ENCODE data around the gene SPATS2. TPM values are rescaled to one million over a fixed set of nuclear protein-coding genes. Genes with fewer than 3 reads are reported as not detected.
"Not testable (repeated sequence)": the region's sequence is repeated elsewhere in the genome, so short reads cannot be mapped to it uniquely, and the experiment has no call there.

Gene SPATS2
- total RNA-seq, 1 donor from 2014 or later: 69.0 TPM

DNA sequence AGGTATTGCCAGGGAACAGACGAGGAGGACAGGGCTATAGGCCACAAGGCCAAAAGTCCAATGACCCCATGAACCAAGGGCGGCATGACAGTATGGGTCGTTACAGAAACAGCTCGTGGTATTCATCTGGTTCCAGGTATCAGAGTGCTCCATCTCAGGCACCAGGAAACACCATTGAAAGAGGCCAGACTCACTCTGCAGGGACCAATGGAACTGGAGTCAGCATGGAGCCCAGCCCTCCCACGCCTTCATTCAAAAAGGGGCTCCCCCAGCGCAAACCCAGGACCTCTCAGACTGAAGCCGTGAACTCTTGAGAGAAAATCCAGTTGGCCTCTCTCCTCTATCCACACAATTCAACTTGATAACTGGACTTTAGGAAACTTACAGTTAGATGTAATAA lies 158.7 kb downstream of the SPATS2 start:
- H3K4me1 Mint-ChIP-seq: no peaks in the 10 kb centered on the region
- no peaks in the 10 kb centered on the region for H3K9me3 Mint-ChIP-seq
- no peak overlapping the region for H3K27ac Mint-ChIP-seq
- no peak overlapping the region for H3K4me3 Mint-ChIP-seq
- H3K36me3 Mint-ChIP-seq: peaks cover 50% of the 10 kb centered on the region
- TF ChIP-seq, protein P1, sequence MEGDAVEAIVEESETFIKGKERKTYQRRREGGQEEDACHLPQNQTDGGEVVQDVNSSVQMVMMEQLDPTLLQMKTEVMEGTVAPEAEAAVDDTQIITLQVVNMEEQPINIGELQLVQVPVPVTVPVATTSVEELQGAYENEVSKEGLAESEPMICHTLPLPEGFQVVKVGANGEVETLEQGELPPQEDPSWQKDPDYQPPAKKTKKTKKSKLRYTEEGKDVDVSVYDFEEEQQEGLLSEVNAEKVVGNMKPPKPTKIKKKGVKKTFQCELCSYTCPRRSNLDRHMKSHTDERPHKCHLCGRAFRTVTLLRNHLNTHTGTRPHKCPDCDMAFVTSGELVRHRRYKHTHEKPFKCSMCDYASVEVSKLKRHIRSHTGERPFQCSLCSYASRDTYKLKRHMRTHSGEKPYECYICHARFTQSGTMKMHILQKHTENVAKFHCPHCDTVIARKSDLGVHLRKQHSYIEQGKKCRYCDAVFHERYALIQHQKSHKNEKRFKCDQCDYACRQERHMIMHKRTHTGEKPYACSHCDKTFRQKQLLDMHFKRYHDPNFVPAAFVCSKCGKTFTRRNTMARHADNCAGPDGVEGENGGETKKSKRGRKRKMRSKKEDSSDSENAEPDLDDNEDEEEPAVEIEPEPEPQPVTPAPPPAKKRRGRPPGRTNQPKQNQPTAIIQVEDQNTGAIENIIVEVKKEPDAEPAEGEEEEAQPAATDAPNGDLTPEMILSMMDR (IDR thresholded peaks at IDR 0.05; ENCODE audit: unreplicated experiment): no peak
- no peaks in the 10 kb centered on the region for H3K27me3 Mint-ChIP-seq (ENCODE audit: low read depth)
- no peak for DNase-seq (ENCODE audit: low spot score in 2 of 2, unreplicated experiment in 2 of 2)

DNA sequence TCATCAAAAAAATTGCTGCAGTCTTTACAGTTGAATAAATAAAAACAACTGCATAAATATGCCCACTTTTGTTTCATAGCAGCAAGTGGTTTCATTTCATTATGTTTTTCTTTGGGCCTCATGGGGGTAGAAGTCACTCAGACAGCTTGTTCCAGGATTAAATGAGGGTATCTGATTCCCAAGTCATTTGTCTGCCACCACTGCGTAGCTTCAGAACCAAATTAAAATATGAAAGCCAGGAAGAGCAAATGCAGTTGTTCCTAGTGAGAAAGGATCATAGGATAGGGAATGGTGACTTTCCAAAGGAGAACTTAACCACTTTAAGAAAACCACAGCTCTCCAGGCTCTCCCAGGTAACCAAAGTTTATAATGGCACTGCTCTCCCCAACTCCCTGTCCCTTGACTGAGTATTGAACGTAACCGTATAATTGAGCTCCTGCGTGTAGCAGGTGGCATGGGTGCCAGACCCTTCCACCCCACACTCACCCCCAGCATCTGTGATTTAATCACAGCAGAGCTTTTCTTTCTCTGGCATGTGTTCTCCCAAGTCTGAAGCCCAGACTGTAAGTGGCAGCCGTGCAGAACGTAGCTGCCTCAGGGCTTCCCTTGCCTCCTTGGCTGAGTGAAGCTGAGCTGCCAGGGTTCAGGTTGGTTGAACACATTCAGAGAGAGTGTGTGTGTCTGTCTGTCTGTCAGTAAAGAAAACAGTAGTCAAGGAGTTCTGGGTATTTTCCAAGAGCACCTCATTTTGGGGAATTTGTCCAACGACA lies 160.3 kb downstream of the SPATS2 start:
- Mint-ChIP-seq H3K4me1 (no peaks in the 10 kb centered on the region), H3K9me3 (no peaks in the 10 kb centered on the region), H3K27me3 (ENCODE audit: low read depth) (no peaks in the 10 kb centered on the region), H3K4me3 (no peak overlapping the region), H3K27ac (no peak overlapping the region), H3K36me3 (peaks cover 39% of the 10 kb centered on the region)
- TF ChIP-seq, protein P1 (IDR thresholded peaks at IDR 0.05; ENCODE audit: unreplicated experiment): no peak
- DNase-seq (ENCODE audit: low spot score in 2 of 2, unreplicated experiment in 2 of 2): no peak

DNA sequence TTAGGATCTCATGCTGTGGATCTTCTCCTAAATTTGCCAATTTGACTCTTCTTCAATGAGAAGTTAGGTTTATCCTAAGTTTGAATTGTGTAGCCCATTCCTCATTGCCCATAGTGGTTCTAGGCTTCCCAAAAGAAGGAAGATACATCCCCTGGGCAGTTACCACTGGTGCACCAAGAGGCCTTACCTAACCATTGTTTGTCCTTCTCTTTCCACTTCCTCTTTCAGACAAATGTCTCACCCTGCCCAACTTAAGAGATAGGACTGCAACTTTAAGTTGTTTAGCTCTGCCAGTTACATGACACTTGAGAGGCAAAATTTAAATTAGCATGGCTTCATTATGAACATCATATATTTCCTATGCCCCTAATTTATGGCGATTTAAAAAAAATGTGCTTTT lies 162.2 kb downstream of the SPATS2 start:
- H3K27ac Mint-ChIP-seq: no peak overlapping the region
- no peaks in the 10 kb centered on the region for H3K9me3 Mint-ChIP-seq
- H3K4me3 Mint-ChIP-seq: no peak overlapping the region
- TF ChIP-seq, protein P1 (IDR thresholded peaks at IDR 0.05; ENCODE audit: unreplicated experiment): no peak
- H3K36me3 Mint-ChIP-seq: peaks cover 35% of the 10 kb centered on the region
- no peaks in the 10 kb centered on the region for H3K4me1 Mint-ChIP-seq
- no peaks in the 10 kb centered on the region for H3K27me3 Mint-ChIP-seq (ENCODE audit: low read depth)
- DNase-seq (ENCODE audit: low spot score in 2 of 2, unreplicated experiment in 2 of 2): no peak

DNA sequence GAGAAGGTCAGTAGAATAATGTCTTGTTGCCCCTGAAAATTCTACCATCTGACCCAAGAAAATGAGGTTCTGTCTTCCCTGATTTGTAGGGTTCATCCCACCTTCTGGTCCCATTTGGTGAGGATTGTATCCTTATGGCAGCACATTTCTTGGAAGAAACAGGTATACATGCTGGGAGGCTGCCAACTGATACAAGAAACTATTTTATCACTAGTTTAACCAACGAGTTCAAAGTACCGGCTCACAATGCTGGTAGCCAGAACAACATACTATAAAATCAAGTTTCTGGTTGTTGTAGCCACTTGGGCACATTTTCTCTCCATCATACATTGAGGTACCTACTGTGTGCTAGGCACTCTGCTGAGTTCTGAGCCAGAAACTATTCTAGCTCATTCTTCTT lies 164.5 kb downstream of the SPATS2 start:
- no peak for DNase-seq (ENCODE audit: low spot score in 2 of 2, unreplicated experiment in 2 of 2)
- Mint-ChIP-seq H3K36me3 (peaks cover 19% of the 10 kb centered on the region), H3K4me1 (peaks cover 15% of the 10 kb centered on the region), H3K27ac (no peak overlapping the region), H3K27me3 (ENCODE audit: low read depth) (peaks cover 16% of the 10 kb centered on the region), H3K9me3 (no peaks in the 10 kb centered on the region), H3K4me3 (no peak overlapping the region)
- TF ChIP-seq, protein P1 (IDR thresholded peaks at IDR 0.05; ENCODE audit: unreplicated experiment): no peak

DNA sequence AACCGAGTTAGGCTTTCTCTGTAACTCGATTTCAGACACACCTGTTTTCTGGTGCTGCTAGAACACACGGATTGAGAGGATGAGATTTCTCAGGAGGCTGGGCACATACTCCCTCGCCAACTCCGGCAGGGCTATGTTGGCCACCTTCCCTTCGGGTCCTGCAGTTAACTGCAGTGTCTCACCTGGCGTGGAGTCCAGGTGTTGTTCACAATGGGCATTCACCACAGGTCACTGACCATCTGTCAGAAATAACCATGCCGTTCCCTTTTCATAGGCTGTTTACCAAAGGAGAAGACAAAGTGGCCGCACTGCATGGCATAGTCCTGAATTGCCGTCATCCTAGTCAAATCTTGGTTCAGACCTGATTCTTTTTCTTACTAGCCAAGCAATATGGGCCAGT lies 166.1 kb downstream of the SPATS2 start:
- peaks cover 10% of the 10 kb centered on the region for H3K36me3 Mint-ChIP-seq
- no peak for DNase-seq (ENCODE audit: low spot score in 2 of 2, unreplicated experiment in 2 of 2)
- H3K27ac Mint-ChIP-seq: no peak overlapping the region
- no peak overlapping the region for H3K4me3 Mint-ChIP-seq
- TF ChIP-seq, protein P1 (IDR thresholded peaks at IDR 0.05; ENCODE audit: unreplicated experiment): no peak
- H3K27me3 Mint-ChIP-seq (ENCODE audit: low read depth): peaks cover 31% of the 10 kb centered on the region
- H3K9me3 Mint-ChIP-seq: no peaks in the 10 kb centered on the region
- H3K4me1 Mint-ChIP-seq: peaks cover 22% of the 10 kb centered on the region

DNA sequence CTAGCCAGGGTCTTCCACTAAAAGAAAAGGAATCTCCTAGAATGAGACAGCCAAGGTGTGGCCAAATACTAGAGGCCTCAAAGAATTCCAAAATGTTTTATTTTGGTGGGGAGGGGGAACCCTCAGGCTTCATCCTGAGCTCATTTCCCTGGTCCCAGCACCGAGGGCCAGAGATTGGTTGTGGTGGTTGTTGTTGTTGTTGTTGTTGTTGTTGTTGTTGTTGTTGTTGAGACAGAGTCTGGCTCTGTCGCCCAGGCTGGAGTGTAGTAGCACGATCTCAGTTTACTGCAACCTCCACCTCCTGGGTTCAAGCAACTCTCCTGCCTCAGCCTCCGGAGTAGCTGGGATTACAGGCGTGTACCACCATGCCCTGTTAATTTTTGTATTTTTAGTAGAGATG lies 166.9 kb downstream of the SPATS2 start:
- H3K27ac Mint-ChIP-seq; H3K4me3 Mint-ChIP-seq; DNase-seq (ENCODE audit: low spot score in 2 of 2, unreplicated experiment in 2 of 2); H3K9me3 Mint-ChIP-seq; H3K36me3 Mint-ChIP-seq: not testable (repeated sequence)
- Mint-ChIP-seq H3K27me3 (ENCODE audit: low read depth) (peaks cover 32% of the 10 kb centered on the region), H3K4me1 (peaks cover 22% of the 10 kb centered on the region)

Data from mesothelial cell of epicardium (in vitro differentiated cells).